Fibroblast of lung (primary cell): ENCODE results near the gene RRAGD. TPM values are rescaled to one million over a fixed set of nuclear protein-coding genes. Genes with fewer than 3 reads are reported as not detected.

Experiments
- DNase-seq, 2 donors: peaks; one replicate each; pipeline versions ENCODE4 v3.0.0 to v3.0.0-alpha.2; 2010; ENCODE audit warnings: low read depth in 2 of 2
- H2AFZ ChIP-seq: 2 replicates; pipeline ENCODE4 v1.5.1; 2012; ENCODE audit warnings: low read length, control low read depth, inconsistent platforms
- H3K27ac ChIP-seq: 2 replicates; pipeline ENCODE4 v1.5.1; 2011; ENCODE audit warnings: low read length, control low read depth; ENCODE audit not compliant: insufficient read depth
- H3K27me3 ChIP-seq: 2 replicates; pipeline ENCODE4 v1.5.1; 2011; ENCODE audit warnings: mild to moderate bottlenecking, low read length; ENCODE audit not compliant: control insufficient read depth, insufficient read depth
- H3K36me3 ChIP-seq: 2 replicates; pipeline ENCODE4 v1.5.1; 2011; ENCODE audit warnings: low read length; ENCODE audit not compliant: control insufficient read depth, insufficient read depth
- H3K4me1 ChIP-seq: 2 replicates; pipeline ENCODE4 v1.5.1; 2011; ENCODE audit warnings: low read length; ENCODE audit not compliant: control insufficient read depth, insufficient read depth; ENCODE audit errors: extremely low read depth
- H3K4me2 ChIP-seq: 2 replicates; pipeline ENCODE4 v1.5.1; 2011; ENCODE audit warnings: low read length, control low read depth; ENCODE audit not compliant: insufficient read depth; ENCODE audit errors: extremely low read depth
- H3K4me3 ChIP-seq, 4 experiments: fragments of 200-600 bp in 1 of 4; sonication (generic) in 1 of 4; replicated peaks in 1 of 4; 2 replicates each; pipeline ENCODE4 v1.5.1; 2011 to 2016; ENCODE audit warnings: low read length in 4 of 4, low read depth in 3 of 4, mild to moderate bottlenecking in 3 of 4, control low read depth in 2 of 4, inconsistent platforms in 1 of 4, mixed read lengths in 1 of 4; ENCODE audit not compliant: insufficient read depth in 1 of 4; ENCODE audit errors: control extremely low read depth in 1 of 4
- H3K79me2 ChIP-seq: 2 replicates; pipeline ENCODE4 v1.5.1; 2012; ENCODE audit warnings: mild to moderate bottlenecking, low read length, inconsistent platforms; ENCODE audit not compliant: control insufficient read depth, insufficient read depth
- H3K9ac ChIP-seq: 2 replicates; pipeline ENCODE4 v1.5.1; 2011; ENCODE audit warnings: mild to moderate bottlenecking, low read length, control low read depth; ENCODE audit not compliant: insufficient read depth
- H3K9me3 ChIP-seq: 2 replicates; pipeline ENCODE4 v1.5.1; 2012; ENCODE audit warnings: low read depth, low read length; ENCODE audit not compliant: control insufficient read depth, insufficient read depth
- H4K20me1 ChIP-seq: 2 replicates; pipeline ENCODE4 v1.5.1; 2011; ENCODE audit warnings: low read length; ENCODE audit not compliant: control insufficient read depth, insufficient read depth; ENCODE audit errors: extremely low read depth
- CTCF ChIP-seq, 2 donors: IDR thresholded peaks in 1 of 2; conservative IDR thresholded peaks in 1 of 2; 1 replicate in 1 of 2; 2 replicates in 1 of 2; pipeline ENCODE4 v1.5.1; 2011 to 2012; ENCODE audit warnings: low read length in 2 of 2, control low read depth in 1 of 2, inconsistent platforms in 1 of 2, low read depth in 1 of 2, mild to moderate bottlenecking in 1 of 2
- EZH2 ChIP-seq: IDR thresholded peaks from 2 replicates; pipeline ENCODE4 v1.5.1; 2012; ENCODE audit warnings: low read length, control low read depth, mild to moderate bottlenecking; ENCODE audit errors: missing control alignments
- polyA plus RNA-seq, 2 donors: library from polyadenylated mRNA; depleted of rRNA in 1 of 2; stranded (reverse) in 1 of 2; unstranded in 1 of 2; fragments of >200 nt; gene quantifications; 2 replicates each; pipeline ENCODE4 v1.2.1, GENCODE V29; 2011 to 2012; ENCODE audit warnings: missing spikeins in 1 of 2
- total RNA-seq: library from RNA; depleted of rRNA; stranded (reverse); fragments of >200 nt; gene quantifications from 2 replicates; pipeline ENCODE4 v1.2.1, GENCODE V29; 2014

RRAGD gene
- total and polyA plus RNA-seq, 2 donors (not counting 1 experiment from before 2014, with no cell fraction given), result 0.07 to 1.8 TPM

DNA sequence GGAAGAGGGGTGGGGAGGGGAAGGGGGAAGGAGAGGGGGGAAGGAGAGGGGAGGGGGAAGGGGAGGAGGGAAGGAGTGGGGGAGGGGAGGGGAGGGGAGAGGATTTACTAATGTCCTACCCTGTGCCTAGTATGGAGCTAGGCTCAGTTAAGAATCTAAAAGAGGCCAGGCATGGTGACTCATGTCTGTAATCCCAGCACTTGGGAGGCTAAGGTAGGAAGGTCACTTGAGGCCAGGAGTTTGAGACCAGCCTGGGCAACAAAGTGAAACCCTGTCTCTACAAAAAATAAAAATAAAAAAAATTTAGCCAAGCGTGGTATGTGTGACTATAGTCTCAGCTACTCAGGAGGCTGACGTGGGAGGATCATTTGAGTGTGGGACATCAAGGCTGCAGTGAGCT is 72.5 kb downstream of the RRAGD start:
- peaks cover 3% of the 10 kb centered on the region for H3K4me1 ChIP-seq
- TF ChIP-seq CTCF (conservative IDR thresholded peaks at IDR 0.05 in 1 of 2, IDR thresholded peaks at IDR 0.05 in 1 of 2; ENCODE audit: low read depth in 1 of 2, low read length in 2 of 2), result no peak
- H3K4me2 ChIP-seq, result no peak overlapping the region
- H3K9ac ChIP-seq, result no peak overlapping the region
- H3K79me2 ChIP-seq, result peaks cover 8% of the 10 kb centered on the region
- no peaks in the 10 kb centered on the region for H3K27me3 ChIP-seq
- no peak overlapping the region for H3K27ac ChIP-seq
- DNase-seq, result no peak
- H3K9me3 ChIP-seq, result no peaks in the 10 kb centered on the region
- peaks cover 4% of the 10 kb centered on the region for H3K36me3 ChIP-seq
- H3K4me3 ChIP-seq, result no peak overlapping the region
- no peaks in the 10 kb centered on the region for H4K20me1 ChIP-seq
- no peak overlapping the region for H2AFZ ChIP-seq

DNA sequence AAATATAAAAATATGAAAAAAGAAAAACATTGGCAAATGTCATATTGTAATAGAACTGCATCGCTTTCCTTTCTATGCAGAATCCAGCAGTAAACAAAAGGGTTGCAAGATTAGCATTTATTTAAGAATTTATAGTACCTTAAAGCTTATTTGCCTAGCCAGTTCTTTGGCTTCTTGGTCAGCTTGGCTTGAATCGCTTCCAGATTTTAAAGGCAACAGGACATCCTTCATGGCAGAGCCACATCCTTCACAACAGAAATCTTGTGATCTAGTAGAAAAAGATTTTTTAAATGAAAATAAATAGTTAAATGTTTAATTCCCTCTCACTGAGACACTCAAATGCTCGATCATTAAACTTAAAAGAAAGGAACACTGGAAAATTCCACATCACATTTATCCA is 76.9 kb downstream of the RRAGD start:
- no peaks in the 10 kb centered on the region for H4K20me1 ChIP-seq
- peaks cover 4% of the 10 kb centered on the region for H3K36me3 ChIP-seq
- peaks cover 3% of the 10 kb centered on the region for H3K4me1 ChIP-seq
- TF ChIP-seq EZH2 (no peak), CTCF (conservative IDR thresholded peaks at IDR 0.05 in 1 of 2, IDR thresholded peaks at IDR 0.05 in 1 of 2; ENCODE audit: low read depth in 1 of 2, low read length in 2 of 2) (no peak)
- H3K27ac ChIP-seq, result no peak overlapping the region
- H3K4me3 ChIP-seq, result no peak overlapping the region
- no peak overlapping the region for H2AFZ ChIP-seq
- H3K27me3 ChIP-seq, result no peaks in the 10 kb centered on the region
- H3K9me3 ChIP-seq, result no peaks in the 10 kb centered on the region
- DNase-seq, result no peak
- H3K9ac ChIP-seq, result no peak overlapping the region
- no peaks in the 10 kb centered on the region for H3K79me2 ChIP-seq
- no peak overlapping the region for H3K4me2 ChIP-seq

- no peak overlapping the region for H3K4me3 ChIP-seq
- H3K9ac ChIP-seq, result no peak overlapping the region
- no peaks in the 10 kb centered on the region for H3K27me3 ChIP-seq
- H2AFZ ChIP-seq, result no peak overlapping the region
- H3K79me2 ChIP-seq, result no peaks in the 10 kb centered on the region
- peaks cover 2% of the 10 kb centered on the region for H3K36me3 ChIP-seq
- no peaks in the 10 kb centered on the region for H4K20me1 ChIP-seq
- H3K27ac ChIP-seq, result no peak overlapping the region
- no peak overlapping the region for H3K4me2 ChIP-seq
- H3K4me1 ChIP-seq, result no peaks in the 10 kb centered on the region
- TF ChIP-seq EZH2, result no peak
- no peak for TF ChIP-seq CTCF (conservative IDR thresholded peaks at IDR 0.05 in 1 of 2, IDR thresholded peaks at IDR 0.05 in 1 of 2; ENCODE audit: low read depth in 1 of 2, low read length in 2 of 2)
- H3K9me3 ChIP-seq, result no peaks in the 10 kb centered on the region
- DNase-seq, result no peak
Observed at GRCh38 chr6:89330910-89331309, 81.2 kb downstream of the RRAGD start.
